Right renal pelvis (tissue), 4 donors: Measurements from ENCODE around the gene CHCHD6. TPM values are rescaled to one million over a fixed set of nuclear protein-coding genes. Genes with fewer than 3 reads are reported as not detected.

ENCODE experiments used
- DNase-seq, 4 donors: peaks; one replicate each; pipeline ENCODE4 v3.0.0-alpha.2; 2013; ENCODE audit warnings: low read depth in 4 of 4, low spot score in 3 of 4, missing footprints in 1 of 4
- polyA plus RNA-seq, 4 donors: library from polyadenylated mRNA; unstranded; fragments of 120-200 nt; gene quantifications; one replicate each; pipeline ENCODE4 v1.2.1, GENCODE V29; 2013; ENCODE audit not compliant: insufficient read length in 4 of 4

CHCHD6 gene
- polyA plus RNA-seq, 4 donors = 17.5 to 23.2 (median 18.1) TPM

DNA sequence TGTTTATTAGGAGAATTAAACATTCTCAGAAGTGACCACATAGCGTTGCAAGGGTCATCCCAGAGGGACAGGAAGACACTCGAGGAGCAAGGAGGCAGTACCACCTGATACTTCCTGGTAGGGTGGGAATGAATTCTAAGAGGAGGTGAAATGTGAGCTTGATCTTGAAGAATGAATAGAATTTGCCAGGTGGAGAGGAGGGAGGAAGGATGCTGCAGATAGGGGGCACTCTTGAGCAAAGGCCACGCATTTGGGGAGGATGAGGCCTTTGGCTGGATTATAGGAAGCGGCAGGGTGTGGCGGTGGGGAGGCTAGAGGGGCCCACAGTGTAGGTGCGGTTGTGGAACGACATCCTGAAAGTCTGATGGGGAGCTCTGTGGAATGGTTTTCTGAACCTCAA lies 33.5 kb downstream of the CHCHD6 start:
- no peak for DNase-seq

DNA sequence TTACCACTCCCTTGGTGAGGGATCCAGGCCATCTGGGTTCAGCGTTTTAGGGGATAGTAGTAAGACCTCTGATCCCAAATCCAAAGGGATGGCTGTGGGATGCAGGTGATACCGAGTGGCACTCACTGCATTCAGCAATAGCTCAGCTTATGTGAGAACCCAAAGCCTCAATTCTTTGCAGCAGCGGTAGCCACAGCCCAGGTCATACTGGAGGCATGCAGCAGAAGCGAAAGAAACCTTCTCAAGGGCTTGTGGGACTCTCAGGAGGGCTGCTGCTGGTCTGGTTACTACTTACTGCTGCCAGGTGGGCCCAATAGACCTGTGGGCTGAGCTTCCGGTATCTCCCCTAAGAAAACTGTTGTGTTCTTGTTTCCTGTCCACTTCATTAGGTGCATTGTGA lies 38.0 kb downstream of the CHCHD6 start:
- no peak for DNase-seq

- DNase-seq = no peak
These were observed 39.3 kb downstream of the CHCHD6 start for GRCh38 chr3:126743350-126743749.

DNA sequence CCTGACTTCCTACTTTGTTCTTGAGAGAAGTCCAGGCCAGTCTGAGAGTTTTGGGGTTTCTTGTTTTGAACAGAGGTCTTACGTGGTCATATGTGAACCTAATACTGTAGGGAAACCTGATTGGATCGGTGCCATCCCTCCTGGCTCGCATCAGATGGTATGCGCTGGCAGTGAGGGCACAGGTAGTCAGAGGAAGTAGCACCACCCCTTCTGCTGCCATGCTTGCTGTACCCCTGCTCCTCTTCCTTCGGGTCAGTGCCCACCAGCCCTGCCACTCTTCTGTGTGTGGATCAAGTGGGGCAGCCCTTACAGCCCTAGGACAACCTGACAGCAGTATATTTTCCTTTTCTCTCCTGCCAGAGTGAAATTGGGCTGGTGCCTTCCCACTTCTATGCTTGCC lies 39.7 kb downstream of the CHCHD6 start:
- DNase-seq = no peak

DNA sequence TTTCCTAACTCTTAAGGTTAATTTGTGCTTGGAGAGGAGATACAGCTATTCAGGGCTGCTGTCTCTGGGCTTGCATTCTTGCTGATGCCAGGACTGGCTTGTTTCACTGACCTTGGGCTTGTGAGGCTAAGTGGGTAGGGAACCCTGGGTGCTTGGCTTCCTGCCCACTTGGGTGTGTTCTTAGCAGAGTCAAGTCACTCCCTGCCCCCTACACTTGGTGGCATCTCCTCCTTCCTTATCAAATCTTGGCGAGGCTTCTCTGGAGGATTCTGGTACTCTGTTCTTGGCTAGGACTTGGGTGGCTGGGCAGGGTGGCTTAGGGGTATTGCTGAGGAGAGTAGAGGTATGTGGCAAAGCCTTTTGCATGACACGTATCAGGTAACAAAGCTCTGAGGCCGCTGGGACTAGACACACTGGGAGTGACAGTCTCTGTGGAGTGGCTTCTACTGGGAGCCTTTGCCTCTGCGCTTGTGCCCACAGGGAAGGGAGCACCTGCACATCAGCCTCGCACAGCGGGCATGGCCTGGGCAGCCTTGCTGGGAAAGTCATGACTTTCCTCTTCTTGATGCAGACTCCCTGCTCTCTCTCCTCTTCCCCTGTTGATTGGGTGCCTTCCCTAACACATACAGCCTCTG lies 41.8 kb downstream of the CHCHD6 start:
- DNase-seq = no peak

DNA sequence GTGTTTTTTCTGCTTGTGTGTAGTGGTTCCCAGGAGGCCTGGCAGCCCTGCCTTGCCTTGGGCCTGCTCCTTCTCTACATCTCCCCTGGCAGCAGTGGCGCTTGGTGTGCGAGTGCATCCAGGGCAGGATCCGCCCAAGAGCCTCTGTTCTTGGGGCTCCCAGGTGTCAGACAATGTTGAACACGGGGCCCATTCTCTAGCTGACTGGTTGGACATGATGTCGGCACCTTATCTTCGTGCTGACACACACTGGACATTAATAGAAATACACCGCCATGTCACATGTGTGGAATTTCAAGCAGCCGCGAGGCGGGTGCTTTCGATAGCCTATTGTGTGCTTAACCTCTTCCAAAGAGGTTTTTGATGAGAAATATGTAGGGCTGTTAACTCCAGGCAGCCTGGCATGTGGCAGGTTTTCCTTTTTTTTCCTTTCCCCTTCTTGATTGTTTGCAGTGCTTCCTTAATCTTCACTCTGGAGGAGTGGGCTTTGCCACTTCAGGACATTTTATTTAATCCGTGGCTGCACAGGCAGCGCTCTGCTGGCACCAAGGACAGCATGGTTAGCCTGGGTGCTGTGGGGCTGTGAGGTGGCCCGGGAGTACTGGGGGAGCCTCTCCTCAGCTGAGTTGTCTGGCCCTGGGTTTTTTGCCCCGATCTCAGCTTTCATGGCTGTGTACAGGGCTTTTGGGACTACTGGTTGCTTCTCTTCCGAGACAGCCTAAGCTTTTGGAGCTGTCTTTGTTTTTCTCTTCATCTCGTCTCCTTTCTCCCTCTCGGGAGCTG lies 42.5 kb downstream of the CHCHD6 start:
- no peak for DNase-seq

GRCh38 chr3:126747768-126748167 lies 43.7 kb downstream of the CHCHD6 start:
- no peak for DNase-seq

GRCh38 chr3:126748701-126749546 lies 44.9 kb downstream of the CHCHD6 start:
- no peak for DNase-seq

DNA sequence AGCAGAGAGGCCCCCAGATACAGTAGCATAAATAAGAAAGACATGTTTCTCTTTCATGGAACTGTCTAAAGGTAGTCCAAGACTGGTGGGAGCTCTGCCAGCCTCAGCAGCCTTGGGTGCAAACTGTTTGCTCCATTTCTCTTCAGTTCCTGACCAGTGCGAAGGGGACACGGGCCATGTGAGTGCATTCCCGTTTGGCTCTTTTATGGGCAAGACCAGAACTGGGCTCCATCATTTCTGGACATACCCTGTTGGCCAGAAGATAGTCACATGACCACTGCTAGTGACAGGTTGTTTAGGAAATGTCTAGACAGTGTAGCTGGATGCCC lies 45.5 kb downstream of the CHCHD6 start:
- no peak for DNase-seq

DNA sequence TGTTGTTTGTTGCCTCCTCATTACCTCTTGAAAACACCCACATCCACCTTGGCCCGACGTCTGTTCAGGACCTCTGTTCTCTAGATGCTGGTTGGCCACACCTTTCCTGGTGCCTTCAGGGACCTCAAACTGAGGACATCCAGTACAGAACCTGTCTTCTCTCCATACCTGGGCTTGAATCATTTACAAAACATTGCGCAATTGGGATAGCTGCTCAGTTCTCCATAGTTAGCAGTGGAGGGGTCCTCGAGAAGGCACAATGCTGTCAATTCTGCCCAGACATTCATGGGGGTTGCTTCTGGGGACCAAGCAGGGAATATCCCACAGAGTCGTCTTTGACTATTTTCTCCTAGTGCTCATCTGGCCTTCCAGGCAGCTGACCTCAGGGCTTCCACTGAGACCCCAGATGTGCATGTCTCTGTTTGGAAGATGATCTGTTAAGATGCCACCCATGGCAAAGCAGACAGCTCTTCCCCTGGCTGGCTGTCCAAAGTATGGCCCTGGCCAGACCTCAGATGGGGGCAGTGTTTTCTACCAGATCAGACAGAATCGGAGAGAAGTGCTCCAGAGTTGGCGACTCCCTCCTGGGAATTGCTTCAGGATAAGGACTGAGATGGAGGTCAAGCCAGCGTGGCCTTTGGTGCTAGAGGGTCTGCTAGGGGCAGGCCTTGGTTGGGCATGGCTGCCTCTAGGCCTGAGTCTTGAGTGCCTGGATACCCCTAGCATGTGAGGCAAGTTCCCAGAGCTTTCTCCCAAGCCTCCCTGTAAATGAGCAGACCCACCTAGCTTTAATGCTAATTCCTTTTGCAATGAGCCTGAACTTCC lies 46.1 kb downstream of the CHCHD6 start:
- no peak for DNase-seq

- no peak for DNase-seq
These were observed 46.7 kb downstream of the CHCHD6 start for GRCh38 chr3:126750756-126751121.

DNA sequence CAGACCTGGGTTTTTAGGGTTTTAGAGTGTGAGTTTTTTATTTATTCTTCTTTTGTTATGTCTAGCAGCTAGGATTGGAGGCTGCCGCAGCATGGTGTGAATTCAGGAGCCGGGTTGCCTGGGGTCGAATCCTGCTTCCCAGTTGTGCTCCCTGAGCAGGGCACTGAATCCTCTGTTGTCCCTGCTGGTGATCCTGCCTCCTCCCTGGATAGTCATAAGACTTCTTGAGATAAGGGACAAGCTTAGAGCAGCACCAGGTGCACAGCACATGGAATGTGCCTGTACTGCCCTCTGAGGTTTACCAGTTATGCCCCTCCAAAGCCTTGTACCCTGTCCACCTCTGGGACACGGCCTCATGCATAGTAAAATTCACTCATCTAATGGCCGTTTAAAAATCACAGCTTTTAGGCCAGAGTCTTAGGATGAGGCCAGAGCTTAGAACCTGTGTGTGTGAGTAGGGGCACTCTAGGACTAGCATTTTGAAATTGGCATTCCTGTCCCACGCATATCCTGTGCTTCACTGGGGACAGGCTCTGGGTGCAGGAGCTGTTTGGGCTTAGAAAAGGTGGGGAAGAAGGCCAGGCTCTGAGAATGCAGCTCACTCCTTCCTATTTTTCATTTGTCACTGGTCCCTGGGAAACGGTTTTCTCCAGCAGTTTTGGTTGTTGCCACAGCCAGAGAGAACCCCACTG lies 47.7 kb downstream of the CHCHD6 start:
- no peak for DNase-seq

- DNase-seq = peak; percentile 47 to 58 (median 51)
These were observed 48.5 kb downstream of the CHCHD6 start for GRCh38 chr3:126752303-126753190.

DNA sequence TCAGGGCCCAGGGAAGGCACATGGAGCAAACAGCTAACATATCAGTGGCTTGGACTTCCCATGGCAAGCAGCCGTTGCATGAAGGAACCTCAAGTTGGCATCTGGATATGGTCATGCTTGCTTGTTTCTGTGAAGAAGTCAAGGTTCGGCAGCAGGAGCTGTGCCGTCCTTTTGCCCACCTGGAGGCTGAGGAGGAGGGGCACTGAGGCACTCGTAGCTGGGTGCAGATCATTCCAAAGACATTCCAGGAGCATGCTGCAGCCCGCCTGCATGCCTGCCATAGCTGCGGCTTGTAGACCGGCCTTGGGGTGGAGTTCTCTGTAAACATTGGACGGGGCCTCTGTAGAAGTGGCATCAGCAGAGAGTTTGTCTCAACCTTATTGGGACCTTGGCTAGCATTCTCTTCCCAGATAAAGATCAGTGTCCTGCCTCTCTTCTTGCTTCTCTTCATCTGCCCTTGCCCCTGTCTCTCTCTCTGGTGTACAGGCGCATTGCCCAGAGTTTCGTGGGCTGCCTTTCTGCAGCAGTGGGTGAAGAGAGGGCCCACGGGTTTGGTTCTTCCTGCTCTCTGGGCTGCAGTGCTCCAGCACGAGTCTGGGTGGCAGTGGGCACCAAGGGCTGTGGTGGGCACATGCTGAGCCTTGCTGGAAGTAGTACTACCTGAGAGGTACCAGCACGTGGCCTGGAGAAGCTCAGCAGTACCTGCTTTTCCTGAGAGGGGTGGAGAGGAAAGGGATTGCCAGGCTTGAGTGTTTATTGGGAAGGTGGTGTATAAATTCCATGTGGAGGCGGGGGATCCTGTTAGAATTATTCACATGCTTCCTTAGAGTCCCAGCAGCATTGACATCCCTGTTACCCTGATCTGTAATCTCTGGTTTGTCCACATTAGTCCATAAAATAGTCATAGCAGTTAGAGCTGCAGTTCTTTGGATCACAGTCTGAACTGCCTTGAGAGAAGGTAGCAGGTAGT lies 49.4 kb downstream of the CHCHD6 start:
- DNase-seq = no peak

DNA sequence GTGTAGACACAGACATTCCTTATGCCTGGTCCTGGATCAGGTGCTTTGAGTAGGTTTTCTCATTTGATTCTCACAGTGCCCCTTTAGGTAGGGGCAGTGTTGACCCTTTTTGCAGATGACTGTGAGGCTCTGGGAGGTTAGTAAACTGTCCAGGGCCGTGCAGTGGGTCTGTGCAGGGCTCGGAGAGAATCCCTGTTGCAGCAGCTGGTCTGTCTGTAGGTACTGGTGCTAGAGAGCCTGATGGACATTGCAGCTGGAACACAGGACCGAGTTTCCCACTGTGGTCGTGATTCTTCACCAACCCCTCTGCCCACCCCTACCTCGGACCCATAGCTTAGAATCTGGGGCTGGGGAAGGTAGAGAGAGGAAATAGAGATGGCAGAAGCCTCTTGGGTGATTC lies 51.8 kb downstream of the CHCHD6 start:
- no peak for DNase-seq

- DNase-seq = no peak
These were observed 54.0 kb downstream of the CHCHD6 start for GRCh38 chr3:126758026-126758425.

GRCh38 chr3:126758882-126759281 lies 54.8 kb downstream of the CHCHD6 start:
- no peak for DNase-seq

- DNase-seq = no peak
These were observed 56.5 kb downstream of the CHCHD6 start for GRCh38 chr3:126760541-126760940.
